Right lobe of liver (tissue), 4 donors: ENCODE measurements around the gene AHCYL2.

Experiments
- CTCF ChIP-seq, 4 donors: fragments of 200-600 bp in 3 of 4; fragments of 450-650 bp in 1 of 4; IDR thresholded peaks; one replicate each; pipeline versions ENCODE4 v1.5.1 to v1.8.0; 2016 to 2022; ENCODE audit warnings: antibody characterized with exemption in 4 of 4, mild to moderate bottlenecking in 2 of 4
- POLR2A ChIP-seq: fragments of 450-650 bp; IDR thresholded peaks from one replicate; pipeline ENCODE4 v1.6.1; 2017; ENCODE audit warnings: antibody characterized with exemption, mild to moderate bottlenecking
- donor health status: DM: no; HTN: no; CAD: no.
- donor health status: DM: no; HTN: no; CAD: no.
- donor health status: DM: no; HTN: yes; CAD: no.

- no peak for TF ChIP-seq CTCF (IDR thresholded peaks at IDR 0.05)
- no peak for TF ChIP-seq POLR2A
Observed at GRCh38 chr7:129197771-129198170, 27.1 kb upstream of the AHCYL2 start.
